Breast epithelium (tissue), 4 donors: ENCODE data around the gene TTLL1. TPM values are rescaled to one million over a fixed set of nuclear protein-coding genes. Genes with fewer than 3 reads are reported as not detected.

Experiments
- DNase-seq, 2 donors: peaks; one replicate each; pipeline ENCODE4 v3.0.0-alpha.2; 2019; ENCODE audit warnings: low spot score in 2 of 2
- H3K27ac ChIP-seq, 2 donors: fragments of 200-600 bp; sonication (generic) in 1 of 2; one replicate each; pipeline ENCODE4 v1.5.1; 2016 to 2019; ENCODE audit warnings: mild to moderate bottlenecking in 1 of 2
- H3K27me3 ChIP-seq, 2 donors: fragments of 200-600 bp; sonication (generic) in 1 of 2; one replicate each; pipeline versions ENCODE4 v1.5.1 to v1.6.0; 2017 to 2019; ENCODE audit warnings: control low read depth in 1 of 2, mild to moderate bottlenecking in 1 of 2
- H3K36me3 ChIP-seq: fragments of 200-600 bp; one replicate; pipeline ENCODE4 v1.5.1; 2019
- H3K4me1 ChIP-seq, 2 donors: fragments of 200-600 bp; sonication (generic); one replicate each; pipeline ENCODE4 v1.5.1; 2016 to 2019; ENCODE audit warnings: control low read depth in 1 of 2
- H3K4me3 ChIP-seq, 3 donors: fragments of 200-600 bp; sonication (generic); 1 replicate in 2 of 3; 2 replicates in 1 of 3; pipeline ENCODE4 v1.5.1; 2016 to 2019; ENCODE audit warnings: mild to moderate bottlenecking in 3 of 3, moderate library complexity in 2 of 3
- H3K9me3 ChIP-seq, 2 donors: fragments of 200-600 bp; sonication (generic) in 1 of 2; one replicate each; pipeline ENCODE4 v1.5.1; 2016 to 2019; ENCODE audit warnings: control low read depth in 1 of 2
- CTCF ChIP-seq, 3 donors: fragments of 450-650 bp; IDR thresholded peaks; one replicate each; pipeline ENCODE4 v1.5.1; 2016 to 2017; ENCODE audit warnings: antibody characterized with exemption in 3 of 3, mild to moderate bottlenecking in 3 of 3, moderate library complexity in 3 of 3
- POLR2A ChIP-seq: fragments of 450-650 bp; IDR thresholded peaks from one replicate; pipeline ENCODE4 v1.6.1; 2016; ENCODE audit warnings: antibody characterized with exemption, mild to moderate bottlenecking, moderate library complexity
- POLR2AphosphoS5 ChIP-seq, 3 donors: sonication (generic); formaldehyde crosslinking; IDR thresholded peaks; one replicate each; pipeline ENCODE4 v1.6.1; 2017; ENCODE audit warnings: antibody characterized with exemption in 3 of 3
- intact Hi-C: fragments of 100-400 bp; cut with DNase I; formaldehyde crosslinking; loops from one replicate; pipeline ENCODE4 v1.15.1; 2023; ENCODE audit warnings: low total_unique reads
- total RNA-seq, 3 donors: library from RNA; depleted of rRNA; stranded (reverse); fragments of >200 nt; gene quantifications; one replicate each; pipeline ENCODE4 v1.1.0, GENCODE V29; 2016

TTLL1 gene
- total RNA-seq, 3 donors from 2014 or later, result 4.6 to 6.4 (median 5.2) TPM

- Histone ChIP-seq H3K27me3 (no peaks in the 10 kb centered on the region), H3K4me3 (no peak overlapping the region), H3K4me1 (peaks cover 0 to under 1% of the 10 kb centered on the region in 2 donors), H3K36me3 (no peaks in the 10 kb centered on the region), H3K9me3 (no peaks in the 10 kb centered on the region), H3K27ac (no peak overlapping the region)
- TF ChIP-seq POLR2AphosphoS5 (IDR thresholded peaks at IDR 0.05), result no peak
- no peak for TF ChIP-seq CTCF (IDR thresholded peaks at IDR 0.05)
- TF ChIP-seq POLR2A, result no peak
- DNase-seq, result no peak
- intact Hi-C loops, result no loop called here
Measured at GRCh38 chr22:43133401-43133800, 44.2 kb upstream of the TTLL1 start.

GRCh38 chr22:43131773-43132501, 42.7 kb upstream of the TTLL1 start:
- intact Hi-C loops, result no loop called here
- Histone ChIP-seq H3K27ac (no peak overlapping the region), H3K27me3 (no peaks in the 10 kb centered on the region), H3K36me3 (no peaks in the 10 kb centered on the region), H3K9me3 (no peaks in the 10 kb centered on the region), H3K4me3 (no peak overlapping the region), H3K4me1 (peaks cover 0 to 8% of the 10 kb centered on the region in 2 donors)
- no peak for DNase-seq
- no peak for TF ChIP-seq CTCF (IDR thresholded peaks at IDR 0.05)
- TF ChIP-seq POLR2AphosphoS5 (IDR thresholded peaks at IDR 0.05), result no peak
- no peak for TF ChIP-seq POLR2A

- Histone ChIP-seq H3K27me3 (no peaks in the 10 kb centered on the region), H3K27ac (no peak overlapping the region), H3K4me3 (no peak overlapping the region), H3K36me3 (no peaks in the 10 kb centered on the region), H3K9me3 (no peaks in the 10 kb centered on the region), H3K4me1 (peaks cover 0 to 8% of the 10 kb centered on the region in 2 donors)
- TF ChIP-seq POLR2AphosphoS5 (IDR thresholded peaks at IDR 0.05) (no peak), POLR2A (no peak), CTCF (IDR thresholded peaks at IDR 0.05) (no peak)
- intact Hi-C loops, result no loop called here
- DNase-seq, result no peak
Measured at GRCh38 chr22:43129426-43130425, 40.5 kb upstream of the TTLL1 start.

- H3K27me3 ChIP-seq, result no peaks in the 10 kb centered on the region
- DNase-seq, result no peak
- H3K36me3 ChIP-seq, result no peaks in the 10 kb centered on the region
- TF ChIP-seq POLR2A, result no peak
- TF ChIP-seq POLR2AphosphoS5 (IDR thresholded peaks at IDR 0.05), result no peak
- no peak for TF ChIP-seq CTCF (IDR thresholded peaks at IDR 0.05)
- no peaks in the 10 kb centered on the region for H3K9me3 ChIP-seq
- intact Hi-C loops, result no loop called here
- H3K4me1 ChIP-seq, result peaks cover 0 to 8% of the 10 kb centered on the region in 2 donors
- no peak overlapping the region for H3K4me3 ChIP-seq
- no peak overlapping the region for H3K27ac ChIP-seq
Measured at GRCh38 chr22:43128928-43129424, 39.8 kb upstream of the TTLL1 start.
